Amniotic stem cell (primary cell): ENCODE measurements around the gene FGFR2.

ENCODE experiments used
- DNase-seq: peaks from one replicate; lab custom pipeline; 2025; lab: John Stamatoyannopoulos, UW

FGFR2 gene

GRCh38 chr10:121610798-121611323, 12.6 kb upstream of the FGFR2 start:
- no peak for DNase-seq

- no peak for DNase-seq
Observed at GRCh38 chr10:121609426-121610380, 11.5 kb upstream of the FGFR2 start.

DNA sequence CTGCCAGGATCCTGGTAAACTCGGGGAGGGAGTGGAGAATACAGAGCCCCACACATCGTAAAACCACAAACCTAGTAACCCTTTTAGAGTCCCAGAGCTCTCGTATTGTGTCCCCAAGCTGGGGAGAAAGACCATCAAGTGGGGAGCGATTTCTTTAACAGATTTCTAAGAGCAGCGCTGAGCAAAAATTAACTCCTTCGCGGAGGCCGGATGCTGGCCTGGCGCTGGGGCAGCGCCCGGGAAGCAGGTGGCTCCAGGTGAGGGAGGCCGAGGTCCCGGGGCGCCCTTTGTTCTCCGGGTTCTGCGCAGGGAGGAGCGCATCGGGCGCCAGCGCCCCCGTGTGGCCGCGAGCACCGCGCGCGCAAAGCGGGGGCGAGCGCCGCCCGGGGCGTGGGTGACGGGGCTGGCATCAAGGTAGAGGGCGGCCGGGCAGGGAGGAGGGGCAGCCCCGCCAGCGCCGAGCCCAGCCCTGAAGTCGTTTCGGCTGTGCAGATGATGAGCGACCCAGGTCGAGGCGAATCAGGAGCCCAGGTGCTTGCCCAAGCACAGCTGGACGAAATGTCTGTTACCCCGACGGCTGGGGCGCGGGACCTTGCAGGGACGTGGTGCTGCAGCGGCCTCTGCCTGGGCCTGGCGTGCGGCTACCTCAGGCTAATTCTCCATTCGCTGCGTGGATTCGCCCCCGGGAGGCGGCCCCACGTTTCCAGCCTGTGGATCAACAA, 10.4 kb upstream of the FGFR2 start:
- DNase-seq = no peak

DNA sequence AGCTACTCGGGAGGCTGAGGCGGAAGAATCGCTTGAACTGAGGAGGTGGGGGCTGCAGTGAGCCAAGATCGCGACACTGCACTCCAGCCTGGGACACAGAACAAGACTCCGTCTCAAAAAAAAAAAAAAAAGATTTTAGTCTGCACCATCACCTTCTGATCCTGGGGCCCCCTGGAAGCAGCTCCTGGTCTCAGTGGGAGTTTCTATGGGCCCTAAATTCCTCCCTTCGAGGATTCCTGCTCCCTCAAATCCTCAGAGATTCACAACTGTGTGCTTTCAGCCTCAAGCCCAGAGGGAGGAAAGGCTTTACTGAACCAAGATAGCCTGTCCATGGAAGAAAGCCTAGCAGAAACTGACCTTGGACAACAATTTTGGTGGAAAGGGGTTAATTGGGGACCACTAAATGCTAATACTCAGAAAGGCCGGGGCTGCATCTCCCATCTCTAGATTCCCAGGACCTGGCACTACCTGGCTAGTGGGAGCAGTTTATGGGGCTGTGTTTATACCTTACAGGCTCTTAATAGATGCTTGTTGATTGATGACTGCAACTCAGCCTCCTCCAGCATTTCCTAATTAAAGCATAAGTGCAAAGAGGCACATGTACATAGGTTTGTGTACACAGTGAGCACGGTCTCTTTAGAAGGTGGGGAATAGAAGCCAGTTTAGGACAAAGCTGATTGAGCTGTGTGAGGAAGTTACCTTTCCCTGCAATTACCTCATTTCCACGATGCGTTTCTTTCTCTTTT, 9.2 kb upstream of the FGFR2 start:
- DNase-seq = no peak

GRCh38 chr10:121605708-121606107, 7.5 kb upstream of the FGFR2 start:
- no peak for DNase-seq

DNA sequence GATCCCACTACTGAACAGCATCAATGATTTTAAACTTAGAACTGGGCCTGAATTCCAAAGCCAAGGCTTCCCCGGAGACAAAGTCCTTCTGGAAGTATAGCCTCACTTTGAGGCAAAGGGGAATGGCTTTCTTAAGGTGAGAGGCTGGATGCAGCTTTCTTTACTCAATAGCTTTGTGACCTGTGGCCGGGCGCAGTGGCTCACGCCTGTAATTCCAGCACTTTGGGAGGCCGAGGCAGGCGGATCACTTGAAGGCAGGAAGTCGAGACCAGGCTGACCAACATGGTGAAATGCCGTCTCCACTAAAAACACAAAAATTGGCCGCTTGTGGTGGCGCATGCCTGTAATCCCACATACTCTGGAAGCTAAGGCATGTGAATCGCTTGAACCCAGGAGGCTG, 3.2 kb upstream of the FGFR2 start:
- no peak for DNase-seq

DNA sequence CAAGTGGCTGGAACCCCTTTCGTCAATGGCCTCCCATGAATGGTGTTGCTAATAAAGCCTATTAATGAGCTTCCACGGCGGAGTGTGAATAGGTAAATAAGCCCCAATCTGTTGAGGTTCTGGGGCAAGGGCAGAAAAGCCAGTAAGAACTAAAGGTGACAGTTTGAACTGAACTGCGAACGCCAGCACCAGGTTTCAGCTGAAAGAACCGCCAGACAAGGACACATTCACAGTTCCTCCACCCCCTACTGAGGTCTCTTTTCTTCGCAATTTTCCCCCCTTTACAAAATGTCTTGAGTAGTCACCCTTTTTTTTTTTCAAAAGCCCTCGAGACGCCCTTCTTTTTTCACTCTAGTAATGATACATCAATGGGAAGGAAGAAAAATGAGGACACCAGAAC, 2.4 kb upstream of the FGFR2 start:
- no peak for DNase-seq

DNA sequence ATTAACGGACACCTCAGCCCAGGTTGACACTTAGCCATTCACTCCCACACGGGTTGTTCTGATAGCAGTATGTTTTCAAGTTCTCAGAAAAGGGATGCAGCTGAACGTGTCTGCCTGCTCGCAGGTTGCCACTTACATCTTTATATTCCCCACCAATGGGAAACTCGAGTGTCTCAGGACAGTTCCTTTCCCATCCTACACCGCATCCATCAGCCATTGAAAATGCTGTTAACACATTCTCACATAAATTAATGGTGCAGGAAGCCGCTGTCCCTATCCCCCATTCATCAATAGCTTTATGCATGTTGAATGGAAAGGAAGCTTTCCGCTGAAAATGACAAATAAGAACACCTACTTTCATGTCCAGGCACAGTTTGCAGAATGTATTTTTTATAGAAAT, 1.7 kb upstream of the FGFR2 start:
- no peak for DNase-seq

DNA sequence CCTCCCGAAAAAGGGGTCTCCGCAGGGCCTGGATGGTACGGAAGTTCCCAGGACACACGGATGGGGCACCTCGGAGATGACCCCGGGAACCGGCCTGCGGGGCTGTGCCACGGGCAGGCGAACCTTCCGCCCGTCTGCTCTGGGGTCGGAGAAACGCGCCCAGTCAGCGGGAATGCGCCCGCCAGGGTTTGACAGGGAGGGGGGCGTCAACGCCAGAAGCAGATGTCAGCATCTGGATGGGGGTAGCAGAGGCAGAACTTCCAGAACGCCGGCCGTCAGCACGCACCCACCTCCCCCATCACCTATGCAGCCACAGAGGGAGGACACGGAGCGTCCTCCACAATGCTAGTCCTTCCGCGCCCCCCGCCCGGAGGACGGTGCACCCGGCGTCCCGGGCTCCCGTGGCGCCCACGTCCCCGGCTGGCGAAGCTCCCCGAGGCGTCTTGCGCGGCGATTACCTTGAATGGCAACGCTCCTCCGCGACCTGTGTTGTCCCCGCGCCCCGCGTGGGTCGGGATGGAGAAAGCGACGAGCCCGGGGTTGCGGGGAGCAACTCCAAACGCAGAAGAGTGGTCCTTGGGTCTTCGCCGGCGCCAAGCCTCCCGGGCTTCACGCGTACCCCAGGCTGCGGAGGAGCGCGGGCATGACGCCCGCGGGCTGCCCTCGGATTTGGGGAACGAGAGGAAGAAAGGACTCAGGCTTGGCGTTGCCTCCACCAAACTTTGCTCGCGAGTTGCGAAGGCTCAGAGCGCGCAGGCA, 561 bp downstream of the FGFR2 start:
- DNase-seq = no peak

DNA sequence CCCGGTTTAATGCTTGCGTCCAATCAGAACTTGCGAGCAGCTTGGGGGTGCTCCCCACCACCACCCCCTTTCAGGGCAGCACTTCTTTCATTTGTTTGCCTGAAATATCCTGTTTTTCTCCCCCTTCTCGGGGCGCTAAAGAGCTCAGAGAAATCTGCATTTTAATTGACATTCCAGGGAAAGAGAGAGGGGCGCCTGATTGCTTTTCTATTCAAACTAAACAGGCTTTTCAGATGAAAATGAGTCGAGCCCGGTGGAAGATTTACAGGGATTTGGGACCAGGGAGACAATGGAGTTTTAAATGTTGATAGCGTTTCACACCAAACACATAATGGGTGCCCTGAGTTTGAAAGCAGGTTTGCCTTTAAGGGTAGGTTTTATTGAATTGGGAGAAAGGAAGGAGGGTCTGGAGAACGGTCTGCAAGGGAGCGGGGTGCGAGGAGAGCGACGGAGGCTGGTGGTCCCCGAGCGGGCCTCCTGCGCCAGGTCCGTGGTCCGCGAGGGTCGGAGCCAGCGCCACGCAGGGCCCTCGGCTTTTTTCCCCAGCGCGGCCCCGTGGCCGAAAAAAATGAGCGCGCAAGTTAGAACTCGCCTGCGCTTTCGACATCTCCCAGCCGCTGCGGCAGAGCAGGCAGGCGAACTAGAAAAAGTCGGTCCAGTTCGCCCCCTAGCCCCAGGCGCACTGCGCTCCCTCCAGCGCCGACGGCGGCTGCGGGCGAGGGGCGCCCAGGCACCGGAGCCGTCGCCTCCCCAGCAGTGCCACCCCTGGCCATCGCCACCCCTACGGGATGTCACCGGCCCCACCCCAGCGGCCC, 1.3 kb downstream of the FGFR2 start:
- DNase-seq = no peak

DNA sequence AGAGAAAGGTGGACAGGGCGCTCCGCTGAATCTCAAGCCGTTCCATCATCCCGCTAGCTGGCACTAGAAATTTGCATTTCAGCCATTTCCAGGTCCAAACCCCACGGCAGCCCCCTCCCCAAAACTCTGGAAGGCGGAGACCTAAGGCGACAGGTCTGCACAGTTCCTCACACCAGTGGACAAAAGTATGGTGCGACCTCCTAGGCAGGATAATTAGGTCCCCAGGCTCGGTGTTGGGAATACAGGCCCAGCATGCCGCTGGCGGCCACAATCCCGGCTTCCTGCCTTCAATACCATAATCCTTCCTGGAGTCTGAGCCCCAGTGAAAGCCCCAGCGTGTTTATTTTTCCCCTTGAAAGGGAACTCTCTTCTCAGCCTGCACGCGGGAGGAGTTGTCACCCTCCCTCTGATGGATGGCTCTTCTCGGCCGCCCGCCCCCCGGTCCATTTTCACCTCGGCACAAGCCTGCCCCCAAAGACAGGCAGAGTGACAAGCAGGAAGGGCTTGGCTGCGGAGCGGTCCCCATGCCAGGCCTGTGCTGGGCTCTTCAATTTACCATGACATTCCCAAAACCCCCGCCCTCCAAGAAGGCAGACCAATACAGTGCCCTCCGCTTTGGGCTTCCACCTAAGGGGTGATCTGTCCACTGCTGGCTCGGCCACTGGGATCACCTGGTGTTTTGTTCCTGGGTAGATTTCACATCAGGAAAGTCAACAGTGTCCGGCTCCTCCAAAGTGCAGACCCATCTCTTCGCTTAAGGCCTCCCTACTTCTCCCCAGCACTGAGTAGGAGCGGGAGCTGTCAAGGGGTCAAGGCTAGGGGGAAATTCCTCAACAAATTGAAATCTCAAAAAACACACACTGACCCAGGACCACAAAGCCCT, 2.2 kb downstream of the FGFR2 start:
- no peak for DNase-seq

DNA sequence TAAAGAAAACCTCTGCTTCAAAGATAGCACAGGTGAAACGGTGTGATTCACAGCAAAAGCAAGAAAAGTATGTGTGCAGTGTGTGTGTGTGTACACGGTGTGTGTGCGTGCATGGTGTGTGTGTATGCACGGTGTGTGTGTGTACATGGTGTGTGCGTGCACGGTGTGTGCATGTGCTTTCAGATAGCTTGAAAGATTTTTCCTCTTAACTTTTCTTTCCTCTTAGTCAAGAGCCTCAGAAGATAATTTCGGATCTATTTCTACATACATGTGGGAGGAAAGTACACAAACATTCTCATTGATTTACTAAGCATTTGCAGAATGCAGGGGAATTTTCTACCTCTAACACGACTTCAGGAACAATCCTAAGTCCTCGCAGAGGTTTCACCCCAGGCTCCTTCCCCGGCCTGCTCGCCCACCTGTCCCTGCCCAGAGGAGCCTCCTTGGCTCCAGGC, 2.9 kb downstream of the FGFR2 start:
- DNase-seq = no peak

DNA sequence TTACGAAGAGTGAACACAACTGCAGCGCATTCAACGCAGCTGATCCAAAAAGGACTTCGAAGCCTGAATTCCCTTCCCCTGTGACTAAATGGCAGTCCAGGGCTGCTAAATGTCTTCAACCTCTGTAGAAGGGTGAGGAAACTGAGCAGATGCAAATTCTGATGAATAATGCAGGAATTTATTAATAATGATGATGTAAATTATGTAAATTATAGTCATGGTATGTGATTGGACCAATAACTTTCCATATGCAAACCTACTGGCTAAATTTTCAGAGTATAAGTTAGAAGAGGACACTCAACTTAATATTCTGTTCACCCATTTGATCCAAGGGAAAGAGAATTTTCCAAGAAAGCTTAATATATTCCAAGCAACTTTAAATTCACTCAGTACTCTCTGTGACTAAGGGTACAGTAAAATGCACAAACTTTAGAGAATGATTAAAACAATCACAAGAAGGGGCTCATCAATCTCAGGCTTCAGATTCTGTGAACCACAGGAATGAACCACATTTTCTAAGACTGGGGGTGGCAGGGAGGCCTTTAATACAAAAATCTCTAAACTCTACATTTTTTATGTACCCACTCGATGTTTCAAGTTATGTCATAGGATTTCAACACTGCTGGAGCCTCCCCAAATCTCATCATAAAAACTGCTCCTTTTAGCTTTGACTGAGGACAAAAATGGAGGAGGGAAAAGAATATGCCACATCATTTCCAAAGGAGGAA, 3.5 kb downstream of the FGFR2 start:
- no peak for DNase-seq

DNA sequence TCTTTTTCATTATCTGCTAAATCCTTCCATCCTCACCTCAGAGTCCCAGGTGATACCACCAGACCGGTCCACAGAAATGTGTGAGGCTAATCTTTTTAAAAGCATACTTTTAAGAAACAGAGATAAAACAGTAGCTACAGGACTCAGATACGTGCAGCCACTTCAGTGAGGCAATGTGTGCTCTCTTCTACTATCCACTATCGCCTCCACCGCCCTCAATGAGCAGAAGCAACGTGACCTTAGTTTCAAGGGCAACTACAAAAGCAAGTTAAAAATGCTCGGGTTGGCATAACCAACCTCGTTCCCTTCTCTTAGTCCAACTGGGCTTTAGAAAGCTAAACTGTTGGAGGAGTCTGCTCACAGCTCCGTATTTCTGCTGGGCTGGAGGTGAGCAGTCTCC, 4.2 kb downstream of the FGFR2 start:
- no peak for DNase-seq

GRCh38 chr10:121593281-121594075, 4.8 kb downstream of the FGFR2 start:
- no peak for DNase-seq

DNA sequence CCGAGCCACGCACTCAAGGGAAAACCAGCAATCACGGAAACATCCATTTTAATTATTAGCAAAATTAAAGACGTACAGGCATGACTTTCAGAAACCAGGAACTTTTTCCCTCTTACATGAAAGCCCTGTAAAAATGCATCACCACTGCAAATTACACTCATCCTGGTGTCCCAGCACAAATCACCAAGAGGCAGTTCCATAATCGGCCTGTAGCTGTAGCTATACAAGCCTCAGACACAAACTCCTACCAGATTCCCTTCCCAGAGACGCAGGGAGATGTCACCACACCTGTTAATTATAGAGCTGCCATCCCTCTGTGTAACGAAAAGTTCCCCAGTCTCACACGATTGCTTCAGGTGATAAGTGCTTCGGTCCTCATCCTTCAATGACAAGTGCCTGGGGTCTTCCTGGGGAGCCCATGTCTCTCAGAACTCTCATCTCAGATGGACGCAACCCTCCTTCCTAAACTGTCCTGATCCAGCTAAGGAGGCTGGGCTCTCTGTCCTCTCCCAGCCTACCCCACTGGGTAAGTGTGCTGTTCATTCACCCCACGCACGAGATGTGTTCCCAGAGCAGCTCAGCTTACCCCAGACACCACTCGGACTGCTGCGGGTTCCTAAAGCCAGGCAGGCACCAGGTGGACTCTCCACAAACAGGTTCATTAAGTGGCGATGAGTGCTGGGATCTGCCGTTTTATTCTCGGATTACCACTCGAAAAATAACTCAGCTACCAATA, 5.9 kb downstream of the FGFR2 start:
- no peak for DNase-seq

- DNase-seq = no peak
Observed at GRCh38 chr10:121591186-121591585, 7.1 kb downstream of the FGFR2 start.
